ENCODE data around the gene TIMM44. TPM values are rescaled to one million over a fixed set of nuclear protein-coding genes. Genes with fewer than 3 reads are reported as not detected.
A peak's percentile ranks its signal among the peaks of the same experiment; 100 is the strongest.

The TIMM44 gene
- total RNA-seq, 1 donor from 2014 or later, result 80.7 TPM

DNA sequence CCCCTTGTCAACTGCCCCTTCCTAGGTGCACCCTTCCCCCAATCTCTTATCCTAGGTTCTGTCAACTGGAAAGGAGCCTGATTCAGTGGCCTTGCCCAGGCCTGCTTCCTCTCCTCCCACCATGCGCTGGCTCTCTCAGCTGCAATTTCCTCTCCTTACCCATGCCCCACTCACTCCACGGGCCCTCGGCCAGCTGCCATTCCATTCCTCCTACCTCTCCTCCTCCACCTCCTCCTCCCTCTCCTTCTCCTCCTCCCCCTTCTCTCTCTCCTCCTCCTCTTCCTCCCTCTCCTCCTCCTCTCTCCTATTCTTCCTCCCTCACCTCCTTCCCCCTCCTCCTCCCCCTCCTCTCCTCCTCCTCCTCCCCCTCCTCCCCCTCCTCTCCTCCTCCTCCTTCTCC lies 9.6 kb upstream of the TIMM44 start:
- H3K36me3 Mint-ChIP-seq, result no peaks in the 10 kb centered on the region
- H3K27ac Mint-ChIP-seq, result peak overlapping the region; percentile 34
- TF ChIP-seq, protein P1, sequence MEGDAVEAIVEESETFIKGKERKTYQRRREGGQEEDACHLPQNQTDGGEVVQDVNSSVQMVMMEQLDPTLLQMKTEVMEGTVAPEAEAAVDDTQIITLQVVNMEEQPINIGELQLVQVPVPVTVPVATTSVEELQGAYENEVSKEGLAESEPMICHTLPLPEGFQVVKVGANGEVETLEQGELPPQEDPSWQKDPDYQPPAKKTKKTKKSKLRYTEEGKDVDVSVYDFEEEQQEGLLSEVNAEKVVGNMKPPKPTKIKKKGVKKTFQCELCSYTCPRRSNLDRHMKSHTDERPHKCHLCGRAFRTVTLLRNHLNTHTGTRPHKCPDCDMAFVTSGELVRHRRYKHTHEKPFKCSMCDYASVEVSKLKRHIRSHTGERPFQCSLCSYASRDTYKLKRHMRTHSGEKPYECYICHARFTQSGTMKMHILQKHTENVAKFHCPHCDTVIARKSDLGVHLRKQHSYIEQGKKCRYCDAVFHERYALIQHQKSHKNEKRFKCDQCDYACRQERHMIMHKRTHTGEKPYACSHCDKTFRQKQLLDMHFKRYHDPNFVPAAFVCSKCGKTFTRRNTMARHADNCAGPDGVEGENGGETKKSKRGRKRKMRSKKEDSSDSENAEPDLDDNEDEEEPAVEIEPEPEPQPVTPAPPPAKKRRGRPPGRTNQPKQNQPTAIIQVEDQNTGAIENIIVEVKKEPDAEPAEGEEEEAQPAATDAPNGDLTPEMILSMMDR (IDR thresholded peaks at IDR 0.05; ENCODE audit: unreplicated experiment), result no peak
- DNase-seq (ENCODE audit: low spot score in 2 of 2, unreplicated experiment in 2 of 2), result no peak
- H3K4me3 Mint-ChIP-seq, result no peak overlapping the region
- no peaks in the 10 kb centered on the region for H3K9me3 Mint-ChIP-seq
- no peaks in the 10 kb centered on the region for H3K27me3 Mint-ChIP-seq (ENCODE audit: low read depth)
- H3K4me1 Mint-ChIP-seq, result peaks cover 2% of the 10 kb centered on the region

GRCh38 chr19:7947939-7948338 lies 4.5 kb upstream of the TIMM44 start:
- no peak for DNase-seq (ENCODE audit: low spot score in 2 of 2, unreplicated experiment in 2 of 2)
- Mint-ChIP-seq H3K9me3 (no peaks in the 10 kb centered on the region), H3K4me3 (no peak overlapping the region), H3K27me3 (ENCODE audit: low read depth) (no peaks in the 10 kb centered on the region), H3K27ac (no peak overlapping the region), H3K4me1 (peaks cover 6% of the 10 kb centered on the region), H3K36me3 (peaks cover 1% of the 10 kb centered on the region)
- TF ChIP-seq, protein P1 (IDR thresholded peaks at IDR 0.05; ENCODE audit: unreplicated experiment), result no peak

GRCh38 chr19:7944177-7944761 lies 803 bp upstream of the TIMM44 start:
- DNase-seq (ENCODE audit: low spot score in 2 of 2, unreplicated experiment in 2 of 2), result peak in 1 of 2 experiments; percentile 88
- H3K27ac Mint-ChIP-seq, result peak overlapping the region; percentile 98
- peak overlapping the region; percentile 90 for H3K4me3 Mint-ChIP-seq
- no peaks in the 10 kb centered on the region for H3K9me3 Mint-ChIP-seq
- no peaks in the 10 kb centered on the region for H3K27me3 Mint-ChIP-seq (ENCODE audit: low read depth)
- TF ChIP-seq, protein P1 (IDR thresholded peaks at IDR 0.05; ENCODE audit: unreplicated experiment), result peak; percentile 96
- peaks cover 10% of the 10 kb centered on the region for H3K36me3 Mint-ChIP-seq
- H3K4me1 Mint-ChIP-seq, result peaks cover 8% of the 10 kb centered on the region

DNA sequence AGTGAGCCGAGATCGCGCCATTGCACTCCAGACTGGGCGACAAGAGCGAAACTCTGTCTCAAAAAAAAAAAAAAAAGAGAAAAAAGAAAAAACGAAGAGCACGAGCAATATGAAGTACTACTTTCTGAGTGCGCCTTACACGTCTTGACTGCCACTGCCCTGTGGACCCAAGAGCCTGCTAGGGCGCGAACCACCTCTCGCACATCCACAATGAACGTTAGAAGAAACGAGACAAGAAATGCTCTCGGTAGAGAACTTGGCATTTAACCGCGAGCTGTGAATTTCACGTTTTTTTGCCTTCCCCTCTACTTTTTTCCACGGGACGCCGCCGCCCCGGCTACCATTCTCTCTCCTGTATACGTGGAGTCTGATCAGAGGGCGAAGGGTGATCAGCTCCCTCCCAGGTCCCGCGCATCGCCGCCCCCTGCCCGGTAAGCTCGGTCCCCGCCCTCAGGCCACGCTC lies 454 bp downstream of the TIMM44 start:
- TF ChIP-seq, protein P1 (IDR thresholded peaks at IDR 0.05; ENCODE audit: unreplicated experiment), result no peak
- Mint-ChIP-seq H3K4me3 (peak overlapping the region; percentile 90), H3K4me1 (peaks cover 8% of the 10 kb centered on the region), H3K9me3 (no peaks in the 10 kb centered on the region), H3K27ac (peak overlapping the region; percentile 98), H3K27me3 (ENCODE audit: low read depth) (no peaks in the 10 kb centered on the region), H3K36me3 (peaks cover 14% of the 10 kb centered on the region)
- no peak for DNase-seq (ENCODE audit: low spot score in 2 of 2, unreplicated experiment in 2 of 2)

DNA sequence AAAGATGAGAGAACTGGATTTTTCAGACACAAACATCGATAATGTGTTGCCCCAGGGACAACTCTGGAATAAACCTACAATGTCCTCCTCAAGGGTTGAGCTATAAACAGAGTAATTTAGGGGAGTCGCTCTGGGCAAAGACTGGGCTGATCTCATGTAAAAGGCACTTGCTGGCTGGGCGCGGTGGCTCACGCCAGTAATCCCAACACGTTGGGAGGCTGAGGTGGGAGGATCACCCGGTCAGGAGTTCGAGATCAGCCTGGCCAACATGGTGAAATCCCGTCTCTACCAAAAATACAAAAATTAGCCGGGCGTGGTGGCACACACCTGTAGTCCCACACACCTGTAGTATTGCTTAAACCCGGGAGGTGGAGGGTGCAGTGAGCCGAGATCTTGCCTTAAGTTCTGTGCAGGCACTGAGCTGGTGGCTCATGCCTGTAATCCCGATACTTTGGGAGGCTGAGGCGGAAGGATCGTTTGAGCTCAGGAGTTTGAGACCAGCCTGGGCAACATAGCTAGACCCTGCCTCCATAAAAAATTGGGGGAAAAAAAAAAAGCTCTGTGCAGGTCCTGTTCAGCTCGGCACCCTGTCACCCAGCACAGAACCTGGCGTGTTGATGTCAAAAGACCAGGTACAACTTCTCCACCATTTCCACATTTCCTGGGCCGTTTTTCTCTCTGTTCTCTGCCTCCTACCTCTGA lies 1.4 kb downstream of the TIMM44 start:
- Mint-ChIP-seq H3K4me1 (peaks cover 8% of the 10 kb centered on the region), H3K9me3 (no peaks in the 10 kb centered on the region), H3K4me3 (peak overlapping the region; percentile 90), H3K27me3 (ENCODE audit: low read depth) (no peaks in the 10 kb centered on the region), H3K36me3 (peaks cover 14% of the 10 kb centered on the region), H3K27ac (peak overlapping the region; percentile 98)
- TF ChIP-seq, protein P1 (IDR thresholded peaks at IDR 0.05; ENCODE audit: unreplicated experiment), result no peak
- no peak for DNase-seq (ENCODE audit: low spot score in 2 of 2, unreplicated experiment in 2 of 2)

All from mesothelial cell of epicardium (in vitro differentiated cells).